IPS-18c (cell line): Measurements from ENCODE around the gene CCDC8.
"Not testable (repeated sequence)": the region's sequence is repeated elsewhere in the genome, so short reads cannot be mapped to it uniquely, and the experiment has no call there.

Experiments
- H3K4me3 ChIP-seq: 2 replicates; pipeline ENCODE4 v1.7.0; 2013; ENCODE audit warnings: low read depth, mild to moderate bottlenecking, low read length, moderate library complexity; ENCODE audit not compliant: insufficient read depth
- H3K9me3 ChIP-seq: one replicate; pipeline ENCODE4 v1.6.1; 2013; ENCODE audit warnings: mild to moderate bottlenecking, low read length, moderate library complexity; ENCODE audit not compliant: control insufficient read depth, insufficient read depth

Gene CCDC8

DNA sequence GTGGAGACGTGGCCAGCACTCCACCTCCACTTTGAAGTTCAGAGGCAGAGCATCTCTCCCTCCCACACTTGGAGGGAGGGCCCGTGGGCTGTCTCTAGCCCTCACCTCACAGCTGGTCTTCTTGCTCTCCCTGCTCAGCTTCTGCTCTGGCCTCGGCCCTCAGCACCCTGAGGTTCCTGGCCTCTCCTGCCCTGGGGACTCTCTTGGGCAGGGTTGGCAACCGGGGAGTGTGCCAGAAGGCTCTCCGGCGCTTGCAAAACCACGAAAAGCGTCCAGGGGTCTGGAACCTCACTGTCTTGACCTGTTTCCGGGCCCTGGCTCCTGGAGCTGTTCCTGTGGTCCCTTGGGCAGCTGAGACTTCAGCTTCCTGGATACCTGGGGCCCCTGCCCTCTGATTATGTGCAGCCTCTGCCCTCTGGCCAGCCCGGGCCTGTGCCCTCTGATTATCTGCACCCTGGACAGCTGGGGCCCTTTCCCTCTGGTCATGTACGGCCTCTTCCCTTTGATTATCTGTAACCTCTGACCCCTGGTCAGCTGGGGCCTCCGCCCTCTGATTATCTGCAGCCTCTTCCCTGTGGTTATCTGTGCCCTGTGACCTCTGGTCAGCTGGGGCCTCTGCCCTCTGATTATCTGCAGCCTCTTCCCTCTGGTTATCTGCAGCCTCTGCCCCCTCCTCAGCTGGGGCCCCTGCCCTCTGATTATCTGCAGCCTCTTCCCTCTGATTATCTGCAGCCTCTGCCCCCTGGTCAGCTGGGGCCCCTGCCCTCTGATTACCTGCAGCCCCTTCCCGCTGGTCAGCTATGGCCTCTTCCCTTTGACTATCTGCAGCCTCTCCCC is 2.1 kb downstream of the CCDC8 start:
- peak overlapping the region; percentile 77; the same call in 1 of the 2 replicates for H3K4me3 ChIP-seq
- H3K9me3 ChIP-seq, result no peaks in the 10 kb centered on the region

DNA sequence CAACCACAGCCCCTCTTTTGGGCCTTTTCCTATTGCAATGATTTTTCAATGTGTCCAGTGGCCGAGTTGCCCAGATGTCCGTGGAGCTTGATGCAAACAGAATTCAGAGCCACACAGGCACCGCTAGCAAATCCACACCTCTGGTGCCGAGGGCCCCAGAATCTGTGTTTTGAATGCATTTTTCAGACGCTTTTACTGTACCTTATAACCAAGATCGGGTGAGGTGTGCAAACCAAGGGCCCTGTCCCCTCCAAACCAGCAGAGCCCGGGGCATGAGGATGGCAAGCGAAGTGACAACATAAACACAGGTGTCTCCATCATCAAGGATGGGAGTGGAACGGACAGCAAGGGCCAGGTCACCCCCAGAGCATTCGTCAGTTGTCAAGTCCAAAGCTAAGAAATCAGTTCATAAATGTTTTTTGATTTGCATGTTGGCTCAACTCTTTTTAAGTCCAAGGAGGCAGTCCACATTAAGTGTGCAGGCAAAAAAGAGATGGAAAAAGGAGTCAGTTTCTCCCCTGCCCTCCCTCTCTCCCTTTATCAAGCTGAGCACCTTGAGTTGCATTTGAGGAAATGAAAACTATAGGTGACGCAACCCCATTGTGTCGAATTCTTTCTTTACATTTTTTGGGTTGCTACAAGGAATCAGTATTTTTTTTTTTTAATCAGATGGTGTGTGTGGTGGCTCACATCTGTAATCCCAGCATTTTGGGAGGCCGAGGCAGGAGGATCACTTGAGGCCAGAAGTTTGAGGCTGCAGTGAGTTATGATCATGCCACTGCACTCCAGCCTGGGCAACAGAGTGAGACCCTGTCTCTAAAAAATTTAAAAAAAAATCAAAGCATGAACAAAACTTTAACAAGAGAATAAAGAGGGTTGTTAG is 2.9 kb downstream of the CCDC8 start:
- Histone ChIP-seq H3K9me3 (no peaks in the 10 kb centered on the region), H3K4me3 (no peak overlapping the region)

DNA sequence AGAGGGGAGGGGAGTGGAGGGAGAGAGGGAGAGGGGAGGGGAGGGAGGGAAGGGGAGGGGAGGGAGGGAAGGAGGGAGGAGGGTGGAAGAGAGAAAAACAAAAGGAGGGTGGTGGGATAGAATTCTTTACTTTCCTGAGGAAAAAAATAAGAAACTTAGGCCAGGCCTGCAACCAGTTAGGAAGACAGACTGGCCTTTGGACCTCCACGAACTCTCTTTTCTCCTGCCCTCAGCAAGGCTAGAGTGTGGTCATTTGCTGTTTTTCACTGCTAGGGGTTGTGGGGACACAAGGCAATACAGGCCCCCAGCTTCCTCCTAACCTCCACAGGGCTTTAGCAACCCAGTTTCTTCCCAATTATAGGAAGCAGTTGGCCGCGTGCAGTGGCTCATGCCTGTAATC is 4.2 kb downstream of the CCDC8 start:
- Histone ChIP-seq H3K4me3 (no peak overlapping the region), H3K9me3 (no peaks in the 10 kb centered on the region)

DNA sequence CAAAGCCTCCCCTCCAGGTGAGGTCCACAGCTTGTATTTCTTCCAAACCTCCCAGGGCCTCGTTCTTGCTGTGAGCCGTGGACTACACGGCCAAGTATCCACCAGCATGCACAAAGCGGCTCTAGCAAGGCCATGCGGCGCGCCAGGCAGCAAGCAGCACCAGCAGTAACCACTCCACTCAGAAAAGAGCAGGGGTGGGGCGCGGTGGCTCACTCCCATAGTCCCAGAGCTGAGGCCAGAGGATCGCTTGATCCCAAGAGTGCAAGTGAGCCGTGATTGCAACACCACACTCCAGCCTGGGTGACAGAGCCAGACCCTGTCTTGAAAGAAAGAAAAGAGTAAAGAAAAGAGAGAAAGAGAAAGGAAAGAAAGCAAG is 4.7 kb downstream of the CCDC8 start:
- no peaks in the 10 kb centered on the region for H3K9me3 ChIP-seq
- peak overlapping the region; percentile 39 for H3K4me3 ChIP-seq

DNA sequence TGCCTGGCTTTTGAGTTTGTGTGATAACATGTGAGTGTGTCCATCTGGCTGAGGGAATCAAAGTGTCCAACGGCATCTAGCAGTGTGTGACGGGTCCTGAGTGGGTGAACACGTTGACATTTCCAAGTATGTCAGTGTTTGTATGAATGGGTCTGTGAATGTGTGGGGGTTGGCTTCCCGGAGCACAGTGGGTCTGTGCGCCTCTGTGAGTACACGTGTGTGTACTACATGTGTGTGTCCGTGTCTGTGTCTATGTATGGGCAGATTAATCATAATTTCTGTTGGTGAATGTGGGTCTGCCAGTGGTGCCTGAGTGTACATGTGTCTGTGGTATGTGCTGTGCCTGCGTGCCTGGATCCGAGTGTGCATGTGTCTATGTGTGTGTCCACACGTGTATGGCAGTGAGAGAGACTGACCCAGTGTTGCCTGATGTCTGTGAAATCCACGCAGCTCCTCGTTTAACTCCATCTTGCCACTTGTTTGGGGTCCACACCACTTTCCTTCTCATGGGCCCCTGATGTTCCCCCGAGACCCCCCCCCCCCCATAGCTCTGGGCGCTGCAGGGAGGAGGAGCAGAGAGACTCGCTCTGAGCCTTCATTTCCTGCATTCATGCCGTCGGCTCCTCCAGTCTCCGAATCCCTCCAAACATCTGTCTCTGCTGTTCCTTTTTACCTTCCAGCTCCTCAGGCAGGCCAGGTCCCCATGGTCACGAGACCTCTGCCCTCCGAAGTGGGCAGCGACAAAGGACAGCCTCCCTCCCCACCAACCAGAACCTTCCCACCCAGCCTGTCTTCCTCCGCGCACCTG is 5.3 kb downstream of the CCDC8 start:
- peak overlapping the region; percentile 39 for H3K4me3 ChIP-seq
- no peaks in the 10 kb centered on the region for H3K9me3 ChIP-seq

DNA sequence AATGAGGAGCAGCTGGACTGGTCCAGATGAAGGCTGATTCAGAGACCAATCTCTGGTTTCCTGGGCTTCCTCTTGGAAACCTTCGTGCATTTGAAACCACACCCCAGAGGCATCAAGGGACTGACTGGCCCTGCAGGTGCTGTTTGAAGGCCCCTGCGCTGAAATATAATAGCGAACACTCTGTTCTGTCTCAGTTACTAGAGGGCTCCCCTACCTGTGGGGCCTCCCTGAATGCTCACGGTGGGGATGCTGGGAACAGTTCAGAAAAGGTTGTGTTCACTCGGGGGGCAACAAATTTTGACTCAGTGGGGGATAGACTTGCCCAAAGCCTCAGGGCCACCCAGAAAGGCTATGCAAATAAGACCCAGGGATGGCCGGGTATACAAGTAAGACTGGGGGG is 6.4 kb downstream of the CCDC8 start:
- Histone ChIP-seq H3K4me3 (no peak overlapping the region), H3K9me3 (no peaks in the 10 kb centered on the region)

DNA sequence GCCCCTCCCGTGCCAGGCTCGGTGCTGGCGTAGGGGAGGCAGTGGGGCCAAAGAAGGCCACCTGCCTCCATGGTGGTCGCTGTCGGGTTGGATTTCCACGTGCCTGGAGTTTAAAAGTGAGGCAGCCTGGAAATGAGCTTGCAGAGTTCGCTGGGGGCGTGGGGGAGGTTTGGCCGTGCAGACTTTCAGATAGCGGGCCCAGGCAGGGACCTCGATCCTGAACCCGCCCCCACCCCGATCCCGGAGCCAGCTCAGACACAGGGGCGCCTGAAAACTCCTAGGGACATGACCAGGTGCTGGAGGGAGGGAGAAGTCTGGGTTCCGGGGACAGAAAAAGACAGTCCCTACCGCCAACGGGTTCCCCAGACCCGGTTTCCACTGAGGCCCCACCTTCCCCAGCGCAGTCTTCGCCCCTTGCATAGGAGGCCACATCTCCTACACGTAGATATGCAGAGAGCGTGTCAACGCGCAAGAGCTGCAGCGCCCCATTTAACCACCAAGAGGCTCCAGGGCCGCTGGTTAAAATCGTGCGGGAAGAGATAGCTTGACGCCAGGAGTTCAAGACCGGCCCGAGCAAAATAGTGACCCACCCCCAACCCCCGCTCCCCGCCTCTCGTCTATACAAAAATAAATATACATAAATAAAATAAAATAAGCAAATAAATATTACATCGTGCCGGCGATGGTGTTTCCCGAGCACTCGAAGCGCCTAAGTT is 8.5 kb downstream of the CCDC8 start:
- H3K9me3 ChIP-seq, result no peaks in the 10 kb centered on the region
- peak overlapping the region; percentile 46 for H3K4me3 ChIP-seq

DNA sequence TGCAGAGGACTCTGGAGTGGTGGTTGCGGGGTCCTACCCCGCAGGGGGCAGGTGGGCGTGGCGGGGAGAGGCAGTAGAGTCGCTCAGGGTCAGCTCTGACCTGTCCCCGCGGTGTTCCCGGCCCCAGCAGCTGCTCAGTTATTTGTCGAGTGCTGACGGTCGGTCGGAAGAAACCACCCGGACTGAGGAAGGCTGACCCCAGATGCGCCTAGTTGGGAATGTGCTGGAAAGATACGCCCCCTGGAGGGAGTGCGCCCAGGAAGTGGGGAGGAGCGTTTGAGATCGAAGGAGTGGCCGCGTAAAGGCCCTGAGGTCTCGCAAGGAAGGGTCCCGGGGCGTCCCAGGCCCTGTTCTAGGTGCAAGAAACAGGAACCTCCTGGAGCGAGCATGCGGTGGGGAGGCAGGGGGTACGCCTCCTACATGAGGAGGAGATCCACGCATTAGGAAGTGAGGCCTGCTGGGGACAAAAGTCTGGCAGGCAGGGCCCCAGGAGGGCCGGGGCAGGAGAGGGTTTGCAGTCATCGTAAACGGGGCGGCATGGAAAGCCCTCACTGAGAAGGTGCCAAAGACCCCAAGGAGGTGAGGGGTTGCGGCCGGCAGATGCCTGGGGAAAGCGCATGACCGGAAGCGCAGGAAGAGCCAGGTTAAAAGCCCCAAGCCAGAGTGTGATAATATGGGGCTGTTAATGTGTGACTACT is 9.2 kb downstream of the CCDC8 start:
- Histone ChIP-seq H3K4me3 (peak overlapping the region; percentile 46), H3K9me3 (no peaks in the 10 kb centered on the region)

DNA sequence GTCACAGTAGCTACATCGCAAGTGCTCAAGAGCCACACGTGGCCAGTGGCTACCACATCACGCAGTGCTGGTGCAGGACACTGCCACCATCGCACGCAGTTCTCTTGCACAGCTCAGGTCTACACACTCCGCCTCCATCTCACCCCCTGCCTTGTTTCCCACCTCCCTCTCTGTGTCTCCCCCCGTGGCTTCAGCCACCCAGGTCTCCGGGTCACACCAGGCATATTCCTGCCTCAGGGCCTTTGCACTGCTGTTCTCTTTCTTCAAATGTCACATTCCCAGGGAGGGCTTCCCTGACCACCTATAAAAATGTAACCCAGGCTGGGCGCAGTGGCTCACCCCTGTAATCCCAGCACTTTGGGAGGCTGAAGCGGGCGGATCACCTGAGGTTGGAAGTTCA is 10.6 kb downstream of the CCDC8 start:
- Histone ChIP-seq H3K4me3 (no peak overlapping the region), H3K9me3 (no peaks in the 10 kb centered on the region)

DNA sequence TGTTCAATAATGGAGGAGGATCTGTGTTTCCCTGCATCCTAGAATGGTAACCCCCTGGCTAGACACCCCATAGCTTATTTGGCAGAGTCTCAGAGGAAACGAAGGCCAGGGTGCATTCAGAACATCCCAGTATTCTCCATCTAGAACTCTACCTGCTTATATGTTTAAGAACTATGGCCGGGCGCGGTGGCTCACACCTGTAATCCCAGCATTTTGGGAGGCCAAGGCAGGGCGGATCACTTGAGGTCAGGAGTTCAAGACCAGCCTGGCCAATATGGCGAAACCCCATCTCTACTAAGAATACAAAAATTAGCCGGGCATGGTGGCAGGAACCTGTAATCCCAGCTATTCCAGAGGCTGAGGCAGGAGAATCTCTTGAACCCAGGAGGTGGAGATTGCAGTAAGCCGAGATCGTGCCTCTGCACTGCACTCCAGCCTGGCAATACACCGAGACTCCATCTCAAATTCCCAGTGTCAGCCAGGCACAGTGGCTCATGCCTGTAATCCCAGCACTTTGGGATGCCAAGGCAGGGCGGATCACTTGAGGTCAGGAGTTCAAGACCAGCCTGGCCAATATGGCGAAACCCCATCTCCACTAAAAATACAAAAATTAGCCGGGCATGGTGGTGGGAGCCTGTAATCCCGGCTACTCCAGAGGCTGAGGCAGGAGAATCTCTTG is 15.4 kb downstream of the CCDC8 start:
- not testable (repeated sequence) for H3K4me3 ChIP-seq, H3K9me3 ChIP-seq

DNA sequence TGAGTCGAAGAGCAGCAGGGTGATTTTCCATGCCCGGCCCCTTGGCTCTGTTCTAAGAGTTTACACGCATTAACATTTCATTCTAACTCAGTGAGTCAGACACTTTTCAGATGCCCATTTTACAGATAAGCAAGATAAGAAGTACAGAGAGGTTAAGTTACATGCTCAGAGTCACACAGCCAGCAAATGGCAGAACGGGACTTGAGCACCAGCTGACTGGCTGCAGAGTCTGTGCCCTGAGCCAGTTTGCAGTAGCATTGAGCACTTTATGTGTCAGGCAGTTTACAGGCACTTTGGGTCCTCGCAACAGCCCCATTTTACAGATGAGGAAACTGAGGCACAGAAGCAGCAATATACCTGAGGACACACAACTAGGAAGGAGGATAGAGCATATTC is 19.0 kb downstream of the CCDC8 start:
- Histone ChIP-seq H3K4me3 (no peak overlapping the region), H3K9me3 (peaks cover 4% of the 10 kb centered on the region)

DNA sequence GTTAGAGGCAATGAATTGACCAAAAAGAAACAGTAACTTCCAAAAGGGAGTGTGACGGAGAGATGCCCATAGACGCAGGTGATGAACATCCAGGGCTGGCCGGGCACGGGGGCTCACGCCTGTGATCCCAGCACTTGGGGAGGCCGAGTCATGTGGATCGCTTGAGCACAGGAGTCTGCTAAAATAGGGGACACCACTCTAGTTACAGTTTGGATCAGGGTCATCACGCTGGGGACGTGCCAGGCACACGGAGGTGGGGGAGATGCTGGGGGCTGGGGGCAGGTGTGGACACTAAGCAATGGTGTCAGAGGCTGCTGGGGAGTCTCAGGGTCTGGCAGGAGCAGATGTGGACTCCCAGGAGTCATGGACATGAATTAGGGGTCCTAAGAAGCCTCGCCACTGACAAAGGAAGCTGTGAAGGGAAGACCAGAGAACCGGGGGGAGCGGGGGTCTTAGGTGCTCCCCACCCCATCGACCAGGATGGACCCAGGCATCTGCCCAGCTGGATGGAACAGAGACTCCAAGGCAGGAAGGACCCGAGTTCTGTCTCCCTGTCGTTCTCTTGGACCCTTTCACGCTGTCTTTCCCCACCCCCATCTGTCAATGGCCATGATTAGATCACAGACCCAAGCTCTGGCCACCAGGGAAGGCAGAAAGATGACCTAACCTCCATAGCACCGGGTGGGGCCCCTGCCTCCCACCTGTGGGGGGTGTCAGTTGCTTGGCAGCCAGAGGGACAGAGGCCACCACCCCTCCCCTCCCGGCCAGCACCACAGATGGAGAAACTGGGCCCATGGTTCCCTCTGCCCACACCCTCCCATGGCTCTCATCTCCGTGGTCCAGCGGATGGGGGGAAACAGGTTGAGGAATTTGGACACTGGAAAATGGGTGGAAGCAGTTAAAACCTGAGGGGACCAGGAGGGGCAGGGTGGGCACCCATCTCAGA is 19.6 kb downstream of the CCDC8 start:
- no peak overlapping the region for H3K4me3 ChIP-seq
- peaks cover 4% of the 10 kb centered on the region for H3K9me3 ChIP-seq

DNA sequence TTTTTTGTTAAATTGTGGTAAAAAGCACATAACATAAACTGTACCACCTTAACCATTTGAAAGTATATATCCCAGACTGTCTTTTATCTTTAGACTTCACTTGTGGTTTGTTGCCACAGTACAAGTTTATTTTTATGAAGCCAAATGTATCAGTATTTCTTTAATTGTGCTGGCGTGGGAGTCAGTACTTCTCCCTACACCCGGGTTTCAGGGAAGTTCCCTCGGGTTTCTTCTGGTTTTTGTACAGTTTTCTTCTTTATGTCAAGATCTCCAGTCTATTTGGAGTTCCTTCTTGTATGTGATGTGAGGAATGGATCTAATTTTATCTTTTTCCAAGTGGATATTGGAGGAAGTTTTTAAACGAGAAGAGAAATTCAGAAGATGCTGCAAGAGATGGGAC is 20.5 kb downstream of the CCDC8 start:
- peaks cover 4% of the 10 kb centered on the region for H3K9me3 ChIP-seq

DNA sequence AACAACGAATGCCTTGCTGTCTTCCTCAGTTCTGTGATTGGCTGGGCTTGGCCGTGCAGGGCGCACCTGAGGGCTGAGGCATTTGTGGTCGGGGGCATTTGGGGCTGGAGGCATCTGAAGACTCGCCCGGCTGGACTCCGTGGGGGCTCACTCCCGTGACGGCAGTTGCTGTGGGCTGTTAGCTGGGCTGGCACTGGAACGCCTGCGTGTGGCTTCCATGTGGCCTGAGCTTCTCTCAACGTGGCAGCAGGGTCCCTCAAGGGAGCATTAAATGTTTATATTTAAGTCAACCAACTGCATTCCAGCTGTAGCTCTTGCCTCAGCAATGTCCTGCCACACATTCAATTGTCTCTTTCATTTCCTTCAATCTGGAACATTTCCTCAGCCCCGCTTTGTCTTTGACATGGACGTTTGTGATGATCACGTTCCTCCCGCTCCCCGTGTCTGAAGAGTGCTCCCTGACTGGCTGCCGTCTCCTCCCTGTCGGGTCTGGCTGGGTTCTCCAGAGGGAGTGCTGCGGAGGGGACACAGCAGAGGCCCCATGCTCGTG is 21.0 kb downstream of the CCDC8 start:
- Histone ChIP-seq H3K9me3 (peaks cover 4% of the 10 kb centered on the region), H3K4me3 (no peak overlapping the region)

More for the DNA sequence above, 20.5 kb downstream of the CCDC8 start:
- H3K4me3 ChIP-seq, result no peak overlapping the region
